H9 (cell line): ENCODE results near the gene CDH3. TPM values are rescaled to one million over a fixed set of nuclear protein-coding genes. Genes with fewer than 3 reads are reported as not detected.

Source experiments
- DNase-seq: peaks from one replicate; pipeline ENCODE4 v3.0.0-alpha.2; 2017
- H2AFZ ChIP-seq: one replicate; pipeline ENCODE4 v1.6.1; 2013; ENCODE audit warnings: mild to moderate bottlenecking, low read length, control low read depth, moderate library complexity
- H2AK5ac ChIP-seq: 2 replicates; pipeline ENCODE4 v1.6.1; 2013; ENCODE audit warnings: low read length, control low read depth, mixed read lengths; ENCODE audit not compliant: insufficient read length
- H2BK120ac ChIP-seq: one replicate; pipeline ENCODE4 v1.6.1; 2013; ENCODE audit warnings: low read depth, mild to moderate bottlenecking, low read length, control low read depth, inconsistent platforms; ENCODE audit not compliant: poor library complexity, severe bottlenecking
- H2BK12ac ChIP-seq: 2 replicates; pipeline ENCODE4 v1.6.1; 2013; ENCODE audit warnings: low read length, control low read depth, mixed read lengths, low read depth; ENCODE audit not compliant: insufficient read length
- H2BK15ac ChIP-seq: 2 replicates; pipeline ENCODE4 v1.6.1; 2013; ENCODE audit warnings: low read depth, low read length, control low read depth
- H2BK20ac ChIP-seq: one replicate; pipeline ENCODE4 v1.6.1; 2013; ENCODE audit warnings: low read depth, mild to moderate bottlenecking, low read length, control low read depth, inconsistent platforms; ENCODE audit not compliant: poor library complexity, severe bottlenecking
- H2BK5ac ChIP-seq: 2 replicates; pipeline ENCODE4 v1.6.1; 2013; ENCODE audit warnings: low read length, control low read depth, mixed read lengths; ENCODE audit not compliant: insufficient read length
- H3K14ac ChIP-seq: 2 replicates; pipeline ENCODE4 v1.6.1; 2013; ENCODE audit warnings: low read length, control low read depth; ENCODE audit not compliant: insufficient read depth
- H3K18ac ChIP-seq: 2 replicates; pipeline ENCODE4 v1.6.1; 2013; ENCODE audit warnings: low read depth, mild to moderate bottlenecking, mixed read lengths, low read length, control low read depth; ENCODE audit not compliant: insufficient read length
- H3K23ac ChIP-seq: 2 replicates; pipeline ENCODE4 v1.6.1; 2013; ENCODE audit warnings: low read length, control low read depth, mixed read lengths, low read depth; ENCODE audit not compliant: insufficient read length
- H3K23me2 ChIP-seq: 2 replicates; pipeline ENCODE4 v1.6.1; 2013; ENCODE audit warnings: low read depth, mild to moderate bottlenecking, mixed read lengths, low read length, control low read depth; ENCODE audit not compliant: insufficient read length, poor library complexity, severe bottlenecking
- H3K27ac ChIP-seq: 2 replicates; pipeline ENCODE4 v1.5.1; 2013; ENCODE audit warnings: low read length, control low read depth, mixed read lengths, low read depth; ENCODE audit not compliant: insufficient read length
- H3K27me3 ChIP-seq: 2 replicates; pipeline ENCODE4 v1.6.1; 2013; ENCODE audit warnings: low read length, control low read depth, inconsistent platforms; ENCODE audit not compliant: insufficient read depth
- H3K4ac ChIP-seq: 2 replicates; pipeline ENCODE4 v1.6.1; 2013; ENCODE audit warnings: low read depth, mild to moderate bottlenecking, control low read depth, inconsistent platforms, low read length, moderate library complexity
- H3K4me1 ChIP-seq: 2 replicates; pipeline ENCODE4 v1.6.1; 2013; ENCODE audit warnings: low read length, control low read depth, inconsistent platforms; ENCODE audit not compliant: insufficient read depth
- H3K4me2 ChIP-seq: 2 replicates; pipeline ENCODE4 v1.6.1; 2013; ENCODE audit warnings: low read length, control low read depth, mixed read lengths; ENCODE audit not compliant: insufficient read length, insufficient read depth
- H3K56ac ChIP-seq: 2 replicates; pipeline ENCODE4 v1.6.1; 2013; ENCODE audit warnings: low read depth, mild to moderate bottlenecking, mixed read lengths, low read length, control low read depth; ENCODE audit not compliant: insufficient read length
- H3K79me1 ChIP-seq: 2 replicates; pipeline ENCODE4 v1.6.1; 2013; ENCODE audit warnings: low read depth, mild to moderate bottlenecking, moderate library complexity, low read length, control low read depth, inconsistent platforms; ENCODE audit not compliant: insufficient read depth, poor library complexity, severe bottlenecking
- H3K79me2 ChIP-seq: 2 replicates; pipeline ENCODE4 v1.6.1; 2013; ENCODE audit warnings: low read length, control low read depth, inconsistent platforms; ENCODE audit not compliant: insufficient read depth
- H3K9ac ChIP-seq: 2 replicates; pipeline ENCODE4 v1.6.1; 2013; ENCODE audit warnings: low read length, control low read depth, mixed read lengths; ENCODE audit not compliant: insufficient read length; ENCODE audit errors: extremely low read depth
- H3K9me3 ChIP-seq: one replicate; pipeline ENCODE4 v1.6.1; 2013; ENCODE audit warnings: low read depth, low read length, inconsistent platforms; ENCODE audit not compliant: control insufficient read depth
- H3T11ph ChIP-seq: one replicate; pipeline ENCODE4 v1.6.1; 2013; ENCODE audit warnings: mild to moderate bottlenecking, low read length, control low read depth, inconsistent platforms
- H4K20me1 ChIP-seq: one replicate; pipeline ENCODE4 v1.6.1; 2013; ENCODE audit not compliant: control insufficient read depth, insufficient read length, insufficient read depth
- H4K5ac ChIP-seq: 2 replicates; pipeline ENCODE4 v1.6.1; 2013; ENCODE audit warnings: low read depth, mild to moderate bottlenecking, mixed read lengths, low read length, control low read depth; ENCODE audit not compliant: insufficient read length
- H4K8ac ChIP-seq: replicated peaks from 2 replicates; pipeline ENCODE4 v1.6.1; 2013; ENCODE audit warnings: low read length, control low read depth, mixed read lengths, low read depth; ENCODE audit not compliant: insufficient read length
- H4K91ac ChIP-seq: 2 replicates; pipeline ENCODE4 v1.6.1; 2013; ENCODE audit warnings: low read depth, mild to moderate bottlenecking, moderate library complexity, mixed read lengths, low read length, control low read depth; ENCODE audit not compliant: insufficient read length
- H3K27ac Mint-ChIP-seq, 3 experiments: 2 replicates in 2 of 3; 3 replicates in 1 of 3; pipeline ENCODE4 v1.8.0; 2020 to 2021; ENCODE audit warnings: mixed read lengths in 3 of 3, mild to moderate bottlenecking in 1 of 3, moderate library complexity in 1 of 3
- H3K27me3 Mint-ChIP-seq: 2 replicates; pipeline ENCODE4 v1.8.0; 2021; ENCODE audit warnings: low read depth, mild to moderate bottlenecking, moderate library complexity, mixed read lengths
- H3K36me3 Mint-ChIP-seq, 3 experiments: 2 replicates in 2 of 3; 3 replicates in 1 of 3; pipeline ENCODE4 v1.8.0; 2020 to 2021; ENCODE audit warnings: low read depth in 3 of 3, mixed read lengths in 3 of 3; ENCODE audit not compliant: insufficient read depth in 1 of 3
- H3K4me1 Mint-ChIP-seq, 2 experiments: 2 replicates each; pipeline ENCODE4 v1.8.0; 2020; ENCODE audit warnings: mixed read lengths in 2 of 2
- H3K4me3 Mint-ChIP-seq, 2 experiments: 2 replicates in 1 of 2; 3 replicates in 1 of 2; pipeline ENCODE4 v1.8.0; 2020 to 2021; ENCODE audit warnings: mild to moderate bottlenecking in 2 of 2, mixed read lengths in 2 of 2, moderate library complexity in 1 of 2
- H3K9me3 Mint-ChIP-seq, 2 experiments: 2 replicates in 1 of 2; 3 replicates in 1 of 2; pipeline ENCODE4 v1.8.0; 2020; ENCODE audit warnings: mild to moderate bottlenecking in 2 of 2, mixed read lengths in 2 of 2, moderate library complexity in 1 of 2
- CTCF ChIP-seq: fragments of 200-600 bp; sonication (generic); conservative IDR thresholded peaks from 3 replicates; pipeline ENCODE4 v1.8.0; 2021; ENCODE audit warnings: antibody characterized with exemption, mild to moderate bottlenecking
- WGBS: extraction: QIAGEN DNeasy Blood & Tissue Kit; methylation state at CpG from one replicate; pipeline ENCODE4 v1.1.7; 2013; ENCODE audit warnings: missing lambda C conversion rate, low lambda C conversion rate, mixed read lengths; ENCODE audit not compliant: insufficient read length; ENCODE audit errors: extremely low coverage; 5-methylcytosine and 5-hydroxymethylcytosine counted together
- total RNA-seq: library from RNA; stranded (reverse); gene quantifications from 2 replicates; pipeline ENCODE4 v1.2.1, GENCODE V29; 2021

Gene CDH3
- total RNA-seq, 1 experiment from 2014 or later, result 97.2 TPM

GRCh38 chr16:68646953-68647659 is 2.0 kb downstream of the CDH3 start:
- H3K23ac ChIP-seq, result no peak overlapping the region
- peaks cover 24% of the 10 kb centered on the region; the same call in 1 of the 2 replicates for H3K79me2 ChIP-seq
- no peak for TF ChIP-seq CTCF
- H3K9ac ChIP-seq, result no peak overlapping the region
- H2BK12ac ChIP-seq, result no peak overlapping the region
- Mint-ChIP-seq H3K27ac (peak overlapping the region in 1 of 3 experiments; percentile 79; a peak in 2 of 7 replicates), H3K4me3 (peak overlapping the region; percentile 86 to 92), H3K36me3 (peaks cover 5 to 36% (median 28%) of the 10 kb centered on the region in 3 experiments; a peak in 6 of 7 replicates), H3K4me1 (peaks cover 39% of the 10 kb centered on the region in 2 experiments), H3K27me3 (peaks cover 21% of the 10 kb centered on the region), H3K9me3 (no peaks in the 10 kb centered on the region)
- no peaks in the 10 kb centered on the region for H3K4me1 ChIP-seq
- no peaks in the 10 kb centered on the region; the same call in 1 of the 2 replicates for H3K27me3 ChIP-seq
- no peak overlapping the region for H4K8ac ChIP-seq
- no peak overlapping the region for H2AK5ac ChIP-seq
- no peak overlapping the region for H4K91ac ChIP-seq
- no CpG with 5 or more reads among the region's 18 CpGs for WGBS
- no peak overlapping the region for H3T11ph ChIP-seq
- H2BK20ac ChIP-seq, result no peak overlapping the region
- H4K20me1 ChIP-seq, result no peaks in the 10 kb centered on the region
- DNase-seq, result no peak
- H2BK15ac ChIP-seq, result no peak overlapping the region
- no peak overlapping the region for H2BK120ac ChIP-seq
- no peak overlapping the region for H2AFZ ChIP-seq
- no peak overlapping the region for H2BK5ac ChIP-seq
- H4K5ac ChIP-seq, result no peak overlapping the region
- H3K56ac ChIP-seq, result no peak overlapping the region
- H3K14ac ChIP-seq, result no peak overlapping the region
- no peaks in the 10 kb centered on the region for H3K9me3 ChIP-seq
- peak overlapping the region; percentile 96 for H3K4me2 ChIP-seq
- no peak overlapping the region for H3K4ac ChIP-seq
- H3K23me2 ChIP-seq, result peaks cover 28% of the 10 kb centered on the region
- peaks cover 3% of the 10 kb centered on the region for H3K79me1 ChIP-seq
- no peak overlapping the region for H3K27ac ChIP-seq
- H3K18ac ChIP-seq, result no peak overlapping the region
